Measurements from ENCODE around the gene HNF4A.

GRCh38 chr20:44334709-44335108, 20.8 kb upstream of the HNF4A start:
- no peak for TF ChIP-seq CTCF (IDR thresholded peaks at IDR 0.05; ENCODE audit: borderline replicate concordance, extremely low read depth, low read length, poor library complexity, severe bottlenecking)
- TF ChIP-seq EZH2 (IDR thresholded peaks at IDR 0.05; ENCODE audit: borderline replicate concordance, low read depth, low read length, severe bottlenecking) = no peak
